Measurements from ENCODE around the gene IQCN. TPM values are rescaled to one million over a fixed set of nuclear protein-coding genes. Genes with fewer than 3 reads are reported as not detected.

IQCN gene
- total RNA-seq, 1 donor from 2014 or later, result 10.4 TPM

DNA sequence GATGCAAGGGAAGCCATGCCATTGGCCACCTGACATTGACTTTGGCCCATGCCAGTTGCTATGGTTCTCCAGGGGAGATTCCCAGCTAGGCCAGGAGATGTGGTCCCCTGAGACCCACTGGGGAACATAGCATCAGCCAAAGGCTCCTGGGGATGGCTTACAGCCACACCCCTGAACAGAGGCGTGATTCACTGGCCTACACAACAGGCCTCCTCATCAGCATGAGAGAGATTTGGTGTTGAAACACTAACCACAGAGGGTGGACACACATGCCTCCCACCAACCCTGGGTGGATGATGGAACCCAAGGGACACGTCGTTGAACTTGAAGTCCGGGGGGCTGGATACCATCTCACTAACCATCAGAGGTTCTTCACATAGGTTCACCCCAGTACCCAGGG lies 14.4 kb downstream of the IQCN start:
- TF ChIP-seq, protein P1, sequence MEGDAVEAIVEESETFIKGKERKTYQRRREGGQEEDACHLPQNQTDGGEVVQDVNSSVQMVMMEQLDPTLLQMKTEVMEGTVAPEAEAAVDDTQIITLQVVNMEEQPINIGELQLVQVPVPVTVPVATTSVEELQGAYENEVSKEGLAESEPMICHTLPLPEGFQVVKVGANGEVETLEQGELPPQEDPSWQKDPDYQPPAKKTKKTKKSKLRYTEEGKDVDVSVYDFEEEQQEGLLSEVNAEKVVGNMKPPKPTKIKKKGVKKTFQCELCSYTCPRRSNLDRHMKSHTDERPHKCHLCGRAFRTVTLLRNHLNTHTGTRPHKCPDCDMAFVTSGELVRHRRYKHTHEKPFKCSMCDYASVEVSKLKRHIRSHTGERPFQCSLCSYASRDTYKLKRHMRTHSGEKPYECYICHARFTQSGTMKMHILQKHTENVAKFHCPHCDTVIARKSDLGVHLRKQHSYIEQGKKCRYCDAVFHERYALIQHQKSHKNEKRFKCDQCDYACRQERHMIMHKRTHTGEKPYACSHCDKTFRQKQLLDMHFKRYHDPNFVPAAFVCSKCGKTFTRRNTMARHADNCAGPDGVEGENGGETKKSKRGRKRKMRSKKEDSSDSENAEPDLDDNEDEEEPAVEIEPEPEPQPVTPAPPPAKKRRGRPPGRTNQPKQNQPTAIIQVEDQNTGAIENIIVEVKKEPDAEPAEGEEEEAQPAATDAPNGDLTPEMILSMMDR (IDR thresholded peaks at IDR 0.05), result no peak
- Mint-ChIP-seq H3K4me1 (ENCODE audit: unreplicated experiment) (no peaks in the 10 kb centered on the region), H3K27ac (ENCODE audit: unreplicated experiment) (no peak overlapping the region), H3K27me3 (ENCODE audit: unreplicated experiment) (peaks cover 3% of the 10 kb centered on the region), H3K36me3 (ENCODE audit: unreplicated experiment) (peaks cover 5% of the 10 kb centered on the region), H3K4me3 (ENCODE audit: unreplicated experiment) (no peak overlapping the region), H3K9me3 (ENCODE audit: unreplicated experiment) (no peaks in the 10 kb centered on the region)
- DNase-seq (ENCODE audit: extremely low spot score, unreplicated experiment), result no peak

- no peak overlapping the region for H3K27ac Mint-ChIP-seq (ENCODE audit: unreplicated experiment)
- H3K9me3 Mint-ChIP-seq (ENCODE audit: unreplicated experiment), result no peaks in the 10 kb centered on the region
- H3K36me3 Mint-ChIP-seq (ENCODE audit: unreplicated experiment), result no peaks in the 10 kb centered on the region
- TF ChIP-seq, protein P1 (IDR thresholded peaks at IDR 0.05), result no peak
- DNase-seq (ENCODE audit: extremely low spot score, unreplicated experiment), result no peak
- H3K4me1 Mint-ChIP-seq (ENCODE audit: unreplicated experiment), result no peaks in the 10 kb centered on the region
- peaks cover 12% of the 10 kb centered on the region for H3K27me3 Mint-ChIP-seq (ENCODE audit: unreplicated experiment)
- no peak overlapping the region for H3K4me3 Mint-ChIP-seq (ENCODE audit: unreplicated experiment)
Observed at GRCh38 chr19:18257503-18258470, 16.5 kb downstream of the IQCN start.

DNA sequence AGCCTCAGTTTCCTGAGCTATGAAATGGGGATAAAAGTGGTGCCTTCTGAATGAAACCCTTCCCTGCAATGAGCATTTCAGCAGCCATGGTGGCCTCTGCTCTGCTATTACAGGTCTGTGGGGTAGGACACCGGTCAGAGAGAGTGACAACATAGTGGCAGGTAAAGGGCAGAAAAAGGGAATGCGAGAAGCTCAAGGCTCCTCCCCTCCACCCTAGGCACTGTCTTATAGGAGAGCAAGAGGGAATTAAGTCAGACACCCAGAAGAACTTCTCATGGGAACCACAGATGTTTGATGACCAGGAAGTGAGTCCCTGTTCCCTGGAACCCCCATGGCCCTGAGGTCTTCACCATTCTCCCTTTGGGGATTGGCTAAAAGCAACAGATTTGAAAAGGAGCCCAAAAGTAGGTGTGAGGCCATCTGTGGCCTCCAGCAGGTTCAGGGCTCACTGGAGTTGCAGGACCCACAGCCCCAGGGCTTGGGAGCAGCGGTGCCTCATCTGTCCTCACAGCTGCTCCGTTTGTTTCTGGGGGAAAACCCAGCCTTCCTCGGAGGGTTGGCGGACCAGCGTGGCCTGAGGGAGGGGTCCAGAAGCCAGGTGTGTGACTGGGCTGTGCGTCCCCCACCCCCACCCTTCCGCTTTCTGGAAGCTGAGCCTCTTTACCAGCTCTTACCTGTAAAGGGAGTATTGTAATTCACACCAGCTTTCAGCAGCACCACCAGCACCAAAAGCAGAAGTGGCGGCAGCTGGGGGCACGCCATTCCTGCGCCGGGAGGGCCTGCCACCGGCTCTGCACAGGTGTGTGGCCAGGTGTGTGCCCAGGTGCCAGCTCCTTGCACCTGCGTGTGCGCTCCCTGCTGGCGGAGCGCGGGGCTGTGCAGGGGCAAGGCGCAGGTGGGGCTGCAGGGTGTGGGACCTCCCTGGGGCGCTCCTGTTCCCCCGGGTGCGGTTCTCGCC lies 19.4 kb downstream of the IQCN start:
- TF ChIP-seq, protein P1 (IDR thresholded peaks at IDR 0.05), result no peak
- Mint-ChIP-seq H3K27me3 (ENCODE audit: unreplicated experiment) (peaks cover 15% of the 10 kb centered on the region), H3K9me3 (ENCODE audit: unreplicated experiment) (no peaks in the 10 kb centered on the region), H3K4me3 (ENCODE audit: unreplicated experiment) (no peak overlapping the region), H3K36me3 (ENCODE audit: unreplicated experiment) (no peaks in the 10 kb centered on the region), H3K27ac (ENCODE audit: unreplicated experiment) (no peak overlapping the region), H3K4me1 (ENCODE audit: unreplicated experiment) (peaks cover 2% of the 10 kb centered on the region)
- no peak for DNase-seq (ENCODE audit: extremely low spot score, unreplicated experiment)

GRCh38 chr19:18253716-18254115 lies 20.5 kb downstream of the IQCN start:
- H3K27ac Mint-ChIP-seq (ENCODE audit: unreplicated experiment), result no peak overlapping the region
- TF ChIP-seq, protein P1 (IDR thresholded peaks at IDR 0.05), result no peak
- H3K27me3 Mint-ChIP-seq (ENCODE audit: unreplicated experiment), result peaks cover 15% of the 10 kb centered on the region
- H3K36me3 Mint-ChIP-seq (ENCODE audit: unreplicated experiment), result no peaks in the 10 kb centered on the region
- no peak for DNase-seq (ENCODE audit: extremely low spot score, unreplicated experiment)
- peaks cover 2% of the 10 kb centered on the region for H3K4me1 Mint-ChIP-seq (ENCODE audit: unreplicated experiment)
- H3K4me3 Mint-ChIP-seq (ENCODE audit: unreplicated experiment), result no peak overlapping the region
- no peaks in the 10 kb centered on the region for H3K9me3 Mint-ChIP-seq (ENCODE audit: unreplicated experiment)
